ENCODE results near the gene DXO. TPM values are rescaled to one million over a fixed set of nuclear protein-coding genes. Genes with fewer than 3 reads are reported as not detected.

DXO gene
- total and polyA plus RNA-seq, 2 of the 13 experiments (the other 11 are each of a cell fraction or from before 2014, with no cell fraction given): 18.6 to 26.2 TPM

DNA sequence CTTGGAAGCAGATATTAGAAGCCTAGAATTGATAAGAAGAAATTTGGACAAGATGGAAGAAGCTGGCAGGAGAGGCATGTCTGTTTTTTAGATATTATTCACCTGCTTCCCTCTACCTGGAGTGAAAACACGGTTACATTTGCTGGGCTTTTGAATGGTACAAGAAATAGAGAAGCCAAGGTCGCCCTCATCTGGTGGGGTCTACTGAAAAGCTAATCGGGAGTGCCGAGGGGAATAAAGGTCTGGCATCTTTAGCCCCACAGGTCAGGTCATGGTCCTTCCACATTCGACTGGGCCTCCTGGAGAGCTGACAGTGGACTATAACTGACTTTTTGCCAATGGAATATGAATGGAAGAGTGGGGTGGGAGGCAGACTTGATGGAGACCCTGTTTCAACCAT is 49.0 kb downstream of the DXO start (continued):
- TF ChIP-seq RFXANK (CRISPR knock-in tag; IDR thresholded peaks at IDR 0.05) (no peak), HOXA3 (CRISPR knock-in tag; IDR thresholded peaks at IDR 0.05) (no peak; the same call in 1 of the 2 replicates), ZNF343 (CRISPR knock-in tag; IDR thresholded peaks at IDR 0.05) (no peak), HNF1B (CRISPR knock-in tag; IDR thresholded peaks at IDR 0.05) (0 out of 2 replicates have a peak, but pooled peaks have one; percentile 37), ZNF350 (CRISPR knock-in tag; IDR thresholded peaks at IDR 0.05; ENCODE audit: borderline replicate concordance, low read depth) (peak; percentile 30; the same call in 1 of the 2 replicates), ZNF530 (CRISPR knock-in tag; IDR thresholded peaks at IDR 0.05; ENCODE audit: low read depth) (no peak), TGIF2 (CRISPR knock-in tag; IDR thresholded peaks at IDR 0.05) (no peak), YEATS4 (CRISPR knock-in tag; IDR thresholded peaks at IDR 0.05; ENCODE audit: borderline replicate concordance) (peak; percentile 26; the same call in 1 of the 2 replicates), NKX3-1 (CRISPR knock-in tag; IDR thresholded peaks at IDR 0.05) (no peak), GPN1 (CRISPR knock-in tag; IDR thresholded peaks at IDR 0.05; ENCODE audit: borderline replicate concordance) (no peak), ZNF770 (CRISPR knock-in tag; IDR thresholded peaks at IDR 0.05) (peak; percentile 17; the same call in 1 of the 2 replicates), ZNF550 (CRISPR knock-in tag; IDR thresholded peaks at IDR 0.05; ENCODE audit: borderline replicate concordance) (no peak), TSC22D2 (CRISPR knock-in tag; IDR thresholded peaks at IDR 0.05; ENCODE audit: borderline replicate concordance) (no peak), TCF12 (IDR thresholded peaks at IDR 0.05) (no peak), TCF12 (CRISPR knock-in tag; IDR thresholded peaks at IDR 0.05) (no peak), REPIN1 (CRISPR knock-in tag; IDR thresholded peaks at IDR 0.05; ENCODE audit: borderline replicate concordance, low read depth) (no peak), CENPT (CRISPR knock-in tag; IDR thresholded peaks at IDR 0.05; ENCODE audit: low read depth) (no peak), GATAD2A (CRISPR knock-in tag; IDR thresholded peaks at IDR 0.05) (peak; percentile 64), ZNF605 (CRISPR knock-in tag; IDR thresholded peaks at IDR 0.05) (no peak)
- TF ChIP-seq, protein P1, sequence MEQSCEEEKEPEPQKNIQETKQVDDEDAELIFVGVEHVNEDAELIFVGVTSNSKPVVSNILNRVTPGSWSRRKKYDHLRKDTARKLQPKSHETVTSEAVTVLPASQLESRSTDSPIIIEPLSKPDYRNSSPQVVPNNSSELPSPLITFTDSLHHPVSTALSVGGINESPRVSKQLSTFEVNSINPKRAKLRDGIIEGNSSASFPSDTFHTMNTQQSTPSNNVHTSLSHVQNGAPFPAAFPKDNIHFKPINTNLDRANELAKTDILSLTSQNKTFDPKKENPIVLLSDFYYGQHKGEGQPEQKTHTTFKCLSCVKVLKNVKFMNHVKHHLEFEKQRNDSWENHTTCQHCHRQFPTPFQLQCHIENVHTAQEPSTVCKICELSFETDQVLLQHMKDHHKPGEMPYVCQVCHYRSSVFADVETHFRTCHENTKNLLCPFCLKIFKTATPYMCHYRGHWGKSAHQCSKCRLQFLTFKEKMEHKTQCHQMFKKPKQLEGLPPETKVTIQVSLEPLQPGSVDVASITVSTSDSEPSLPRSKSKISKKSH (CRISPR knock-in tag; IDR thresholded peaks at IDR 0.05; ENCODE audit: borderline replicate concordance): no peak
- TF ChIP-seq, protein P2, sequence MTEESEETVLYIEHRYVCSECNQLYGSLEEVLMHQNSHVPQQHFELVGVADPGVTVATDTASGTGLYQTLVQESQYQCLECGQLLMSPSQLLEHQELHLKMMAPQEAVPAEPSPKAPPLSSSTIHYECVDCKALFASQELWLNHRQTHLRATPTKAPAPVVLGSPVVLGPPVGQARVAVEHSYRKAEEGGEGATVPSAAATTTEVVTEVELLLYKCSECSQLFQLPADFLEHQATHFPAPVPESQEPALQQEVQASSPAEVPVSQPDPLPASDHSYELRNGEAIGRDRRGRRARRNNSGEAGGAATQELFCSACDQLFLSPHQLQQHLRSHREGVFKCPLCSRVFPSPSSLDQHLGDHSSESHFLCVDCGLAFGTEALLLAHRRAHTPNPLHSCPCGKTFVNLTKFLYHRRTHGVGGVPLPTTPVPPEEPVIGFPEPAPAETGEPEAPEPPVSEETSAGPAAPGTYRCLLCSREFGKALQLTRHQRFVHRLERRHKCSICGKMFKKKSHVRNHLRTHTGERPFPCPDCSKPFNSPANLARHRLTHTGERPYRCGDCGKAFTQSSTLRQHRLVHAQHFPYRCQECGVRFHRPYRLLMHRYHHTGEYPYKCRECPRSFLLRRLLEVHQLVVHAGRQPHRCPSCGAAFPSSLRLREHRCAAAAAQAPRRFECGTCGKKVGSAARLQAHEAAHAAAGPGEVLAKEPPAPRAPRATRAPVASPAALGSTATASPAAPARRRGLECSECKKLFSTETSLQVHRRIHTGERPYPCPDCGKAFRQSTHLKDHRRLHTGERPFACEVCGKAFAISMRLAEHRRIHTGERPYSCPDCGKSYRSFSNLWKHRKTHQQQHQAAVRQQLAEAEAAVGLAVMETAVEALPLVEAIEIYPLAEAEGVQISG (CRISPR knock-in tag; IDR thresholded peaks at IDR 0.05): no peak
- TF ChIP-seq, protein P3, sequence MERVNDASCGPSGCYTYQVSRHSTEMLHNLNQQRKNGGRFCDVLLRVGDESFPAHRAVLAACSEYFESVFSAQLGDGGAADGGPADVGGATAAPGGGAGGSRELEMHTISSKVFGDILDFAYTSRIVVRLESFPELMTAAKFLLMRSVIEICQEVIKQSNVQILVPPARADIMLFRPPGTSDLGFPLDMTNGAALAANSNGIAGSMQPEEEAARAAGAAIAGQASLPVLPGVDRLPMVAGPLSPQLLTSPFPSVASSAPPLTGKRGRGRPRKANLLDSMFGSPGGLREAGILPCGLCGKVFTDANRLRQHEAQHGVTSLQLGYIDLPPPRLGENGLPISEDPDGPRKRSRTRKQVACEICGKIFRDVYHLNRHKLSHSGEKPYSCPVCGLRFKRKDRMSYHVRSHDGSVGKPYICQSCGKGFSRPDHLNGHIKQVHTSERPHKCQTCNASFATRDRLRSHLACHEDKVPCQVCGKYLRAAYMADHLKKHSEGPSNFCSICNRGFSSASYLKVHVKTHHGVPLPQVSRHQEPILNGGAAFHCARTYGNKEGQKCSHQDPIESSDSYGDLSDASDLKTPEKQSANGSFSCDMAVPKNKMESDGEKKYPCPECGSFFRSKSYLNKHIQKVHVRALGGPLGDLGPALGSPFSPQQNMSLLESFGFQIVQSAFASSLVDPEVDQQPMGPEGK (CRISPR knock-in tag; IDR thresholded peaks at IDR 0.05): no peak

Measured in HepG2 (cell line).